Mammary epithelial cell (primary cell): ENCODE measurements around the gene PIK3AP1.

Source experiments
- CTCF ChIP-seq, 2 donors: IDR thresholded peaks in 1 of 2; conservative IDR thresholded peaks in 1 of 2; 2 replicates each; pipeline ENCODE4 v1.5.1; 2011 to 2012; ENCODE audit warnings: inconsistent platforms in 2 of 2, low read length in 2 of 2, mild to moderate bottlenecking in 2 of 2, control low read depth in 1 of 2, low read depth in 1 of 2; ENCODE audit not compliant: insufficient read depth in 1 of 2; ENCODE audit errors: extremely low read depth in 1 of 2
- EZH2 ChIP-seq: IDR thresholded peaks from 2 replicates; pipeline ENCODE4 v1.6.1; 2012; ENCODE audit warnings: low read length, inconsistent platforms, borderline replicate concordance

GRCh38 chr10:96586419-96587263, 133.7 kb downstream of the PIK3AP1 start, which contains the start of gene TM9SF3:
- TF ChIP-seq EZH2 (no peak), CTCF (conservative IDR thresholded peaks at IDR 0.05 in 1 of 2, IDR thresholded peaks at IDR 0.05 in 1 of 2; ENCODE audit: extremely low read depth in 1 of 2, insufficient read depth in 1 of 2, low read depth in 1 of 2, low read length in 2 of 2) (peak in 1 of 2 donors; percentile 20)
